Testis (tissue), 2 donors: Measurements from ENCODE around the gene HP1BP3.

Experiments used
- POLR2A ChIP-seq: fragments of 450-650 bp; IDR thresholded peaks from one replicate; pipeline ENCODE4 v1.6.1; 2017; ENCODE audit warnings: antibody characterized with exemption, mild to moderate bottlenecking, moderate library complexity
- TF ChIP-seq, protein P1 (sequence below), 3 experiments: fragments of 450-650 bp in 2 of 3; fragments of 200-600 bp in 1 of 3; sonication (generic) in 1 of 3; IDR thresholded peaks; one replicate each; pipeline ENCODE4 v1.5.1; 2016 to 2019; ENCODE audit warnings: antibody characterized with exemption in 3 of 3, mild to moderate bottlenecking in 2 of 3, moderate library complexity in 1 of 3

DNA sequence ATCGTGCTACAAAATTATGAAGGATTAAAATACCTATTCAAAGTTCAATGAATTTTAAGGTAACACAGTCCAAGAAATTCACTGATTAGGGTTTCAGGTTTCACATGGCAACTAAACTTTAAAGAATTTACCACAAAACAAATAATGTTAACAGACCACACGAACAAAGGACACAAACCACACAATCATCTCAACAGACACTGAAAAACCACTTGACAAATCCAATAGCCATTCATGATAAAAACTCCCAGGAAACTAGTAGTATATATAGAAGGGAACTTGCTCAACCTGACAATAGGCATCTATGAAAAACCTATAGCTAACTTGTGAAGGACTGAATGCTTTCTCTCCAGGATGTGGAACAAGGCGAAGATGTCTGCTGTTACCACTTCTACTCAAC is 33.5 kb downstream of the HP1BP3 start:
- no peak for TF ChIP-seq POLR2A
- TF ChIP-seq, protein P1, sequence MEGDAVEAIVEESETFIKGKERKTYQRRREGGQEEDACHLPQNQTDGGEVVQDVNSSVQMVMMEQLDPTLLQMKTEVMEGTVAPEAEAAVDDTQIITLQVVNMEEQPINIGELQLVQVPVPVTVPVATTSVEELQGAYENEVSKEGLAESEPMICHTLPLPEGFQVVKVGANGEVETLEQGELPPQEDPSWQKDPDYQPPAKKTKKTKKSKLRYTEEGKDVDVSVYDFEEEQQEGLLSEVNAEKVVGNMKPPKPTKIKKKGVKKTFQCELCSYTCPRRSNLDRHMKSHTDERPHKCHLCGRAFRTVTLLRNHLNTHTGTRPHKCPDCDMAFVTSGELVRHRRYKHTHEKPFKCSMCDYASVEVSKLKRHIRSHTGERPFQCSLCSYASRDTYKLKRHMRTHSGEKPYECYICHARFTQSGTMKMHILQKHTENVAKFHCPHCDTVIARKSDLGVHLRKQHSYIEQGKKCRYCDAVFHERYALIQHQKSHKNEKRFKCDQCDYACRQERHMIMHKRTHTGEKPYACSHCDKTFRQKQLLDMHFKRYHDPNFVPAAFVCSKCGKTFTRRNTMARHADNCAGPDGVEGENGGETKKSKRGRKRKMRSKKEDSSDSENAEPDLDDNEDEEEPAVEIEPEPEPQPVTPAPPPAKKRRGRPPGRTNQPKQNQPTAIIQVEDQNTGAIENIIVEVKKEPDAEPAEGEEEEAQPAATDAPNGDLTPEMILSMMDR (IDR thresholded peaks at IDR 0.05), result no peak
